Hippocampal formation (tissue), 2 donors: ENCODE results near the gene FARSB.
A peak's percentile ranks its signal among the peaks of the same experiment; 100 is the strongest.

ENCODE experiments used
- DNase-seq, 2 donors: peaks; one replicate each; lab custom pipeline; 2025; lab: John Stamatoyannopoulos, UW

FARSB gene

DNA sequence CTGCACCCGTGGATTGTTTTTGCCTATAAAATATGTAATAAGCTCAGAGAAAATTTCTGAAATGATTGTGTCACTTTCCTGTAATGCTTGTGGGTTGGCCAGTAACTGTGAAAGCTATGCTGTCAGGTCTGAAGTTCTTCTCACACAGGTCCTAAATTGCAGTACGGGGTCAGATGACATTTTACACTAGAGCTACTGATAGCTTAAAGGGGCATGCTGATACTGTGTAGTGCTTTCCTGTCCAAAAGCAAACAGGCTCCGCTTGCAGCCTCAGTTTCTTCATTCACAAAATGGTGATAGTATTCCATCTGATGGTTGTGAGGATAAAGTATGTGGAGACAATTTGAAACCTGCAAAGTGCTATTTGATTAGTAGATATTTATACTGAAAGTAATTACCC lies 7.6 kb upstream of the FARSB start:
- DNase-seq = no peak

DNA sequence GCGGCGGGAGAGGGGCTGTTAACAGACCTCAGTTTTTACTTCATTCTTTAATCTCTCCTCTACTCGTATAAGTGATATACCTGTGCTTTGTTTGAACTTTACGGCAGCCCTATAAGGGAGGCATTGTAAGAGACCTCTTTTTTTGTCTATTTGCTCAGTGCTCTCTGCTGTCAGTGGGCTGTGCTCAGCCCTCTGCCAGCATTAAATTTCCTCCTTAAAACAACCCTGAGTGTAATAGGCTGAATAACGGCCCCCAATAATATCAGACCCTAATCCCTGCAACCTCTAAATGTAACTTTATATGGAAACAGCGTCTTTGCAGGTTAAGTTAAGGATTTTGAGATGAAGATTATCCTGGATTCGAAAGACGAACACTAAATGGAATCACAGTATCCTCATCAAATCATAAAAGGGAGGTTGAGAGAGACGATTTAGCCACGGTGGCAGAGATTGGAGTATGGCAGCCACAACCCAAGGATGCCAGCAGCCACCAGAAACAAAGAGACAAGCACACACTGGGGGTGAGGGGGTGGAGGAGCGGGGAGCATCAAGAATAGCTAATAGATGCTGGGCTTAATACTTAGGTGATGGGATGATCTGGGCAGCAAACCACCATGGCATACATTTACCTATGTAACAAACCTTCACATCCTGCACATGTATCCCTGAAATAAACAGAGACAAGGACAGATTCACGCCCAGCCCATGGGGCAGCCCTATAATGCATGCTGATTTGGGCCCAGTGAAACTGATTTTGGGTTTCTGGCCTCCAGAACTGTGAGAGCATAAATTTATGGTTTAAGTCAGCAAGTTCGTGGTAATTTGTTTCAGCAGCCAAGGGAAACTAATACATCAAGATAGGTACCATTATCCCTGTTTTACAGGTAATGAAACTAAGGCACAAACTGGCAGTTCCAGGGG lies 894 bp upstream of the FARSB start:
- no peak for DNase-seq

DNA sequence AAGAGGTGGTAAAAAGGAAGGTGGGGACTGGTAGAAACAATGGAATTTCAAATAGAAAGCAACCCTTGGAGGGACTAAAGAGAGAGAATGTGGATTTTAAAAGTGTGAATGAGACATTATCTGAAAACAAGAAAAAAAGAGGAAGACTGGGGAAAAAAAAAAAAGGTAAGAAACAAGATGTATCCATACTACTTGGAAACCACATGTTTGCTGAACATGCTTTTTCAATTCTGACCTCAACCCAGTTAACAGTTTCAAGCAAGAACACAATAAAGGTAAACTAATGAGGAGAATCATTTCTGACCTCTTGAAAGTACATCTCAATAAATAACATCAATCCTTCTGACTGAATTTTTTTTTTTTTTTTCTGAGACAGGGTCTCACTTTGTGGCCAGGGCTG lies 2.6 kb downstream of the FARSB start:
- DNase-seq = no peak

DNA sequence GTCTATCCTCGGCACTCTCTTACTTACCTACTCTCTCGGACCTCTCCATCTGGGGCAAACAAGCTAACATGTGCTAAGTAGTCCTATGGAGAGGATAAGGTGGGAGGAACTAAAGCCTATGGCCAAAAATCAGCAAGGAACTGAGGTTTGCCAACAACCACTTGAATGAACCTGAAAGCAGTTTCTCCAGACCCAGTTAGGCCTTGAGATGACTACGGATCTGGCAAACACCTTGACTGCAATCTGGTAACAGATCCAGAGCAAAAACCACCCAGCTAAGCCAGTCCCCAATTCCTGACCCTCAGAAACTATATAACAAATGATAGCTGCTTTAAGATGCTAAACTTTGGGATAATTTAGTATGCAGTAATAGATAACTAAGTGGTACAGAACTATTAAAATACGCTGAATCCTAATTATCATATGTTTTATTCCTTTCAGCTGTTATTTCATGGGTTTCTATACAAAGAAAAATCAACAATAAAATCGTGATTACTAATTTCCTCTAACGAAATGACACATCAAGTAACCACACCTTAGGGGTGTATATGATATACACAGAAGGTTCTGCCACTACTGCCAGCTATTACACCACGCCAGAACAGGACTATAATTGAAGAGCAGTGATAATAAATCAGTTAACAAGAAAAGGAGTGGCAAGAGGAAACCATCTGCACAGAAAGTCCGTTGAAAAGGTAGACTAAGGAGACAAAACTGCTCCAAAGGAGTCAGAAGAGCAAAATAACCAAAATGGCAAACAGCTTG lies 3.2 kb downstream of the FARSB start:
- DNase-seq = no peak

DNA sequence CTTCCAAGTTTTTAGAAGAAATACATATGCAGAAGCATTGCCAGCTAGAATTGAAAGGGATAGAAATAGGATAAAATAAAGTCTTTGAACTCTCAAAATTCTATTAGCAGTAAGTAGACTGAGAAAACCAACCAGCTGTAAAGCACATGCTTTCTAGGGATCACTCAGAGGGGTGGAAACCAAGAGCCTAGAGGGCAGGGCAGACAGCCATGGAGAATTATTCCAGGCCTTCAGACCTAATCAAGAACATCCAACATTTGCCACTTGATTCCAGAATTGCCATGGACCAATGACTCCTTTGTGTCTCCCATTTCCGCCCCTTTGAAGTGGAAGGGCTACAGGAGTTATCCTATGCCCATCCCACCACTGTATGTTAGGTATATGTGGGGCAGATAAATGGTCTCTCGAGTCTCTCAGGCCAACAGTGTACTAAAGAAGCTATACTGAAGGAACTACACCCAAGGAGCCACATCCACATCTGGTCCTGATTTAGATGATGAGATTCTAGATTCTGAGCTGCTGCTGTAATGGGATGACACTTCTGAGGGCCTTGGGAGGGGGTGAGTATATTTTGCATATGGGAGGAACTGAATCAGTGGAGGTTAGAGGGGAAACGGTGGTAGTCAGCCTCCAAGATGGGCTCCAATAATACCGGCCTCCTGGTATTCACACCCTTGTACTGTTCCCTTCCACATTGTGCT lies 4.0 kb downstream of the FARSB start:
- DNase-seq = no peak

DNA sequence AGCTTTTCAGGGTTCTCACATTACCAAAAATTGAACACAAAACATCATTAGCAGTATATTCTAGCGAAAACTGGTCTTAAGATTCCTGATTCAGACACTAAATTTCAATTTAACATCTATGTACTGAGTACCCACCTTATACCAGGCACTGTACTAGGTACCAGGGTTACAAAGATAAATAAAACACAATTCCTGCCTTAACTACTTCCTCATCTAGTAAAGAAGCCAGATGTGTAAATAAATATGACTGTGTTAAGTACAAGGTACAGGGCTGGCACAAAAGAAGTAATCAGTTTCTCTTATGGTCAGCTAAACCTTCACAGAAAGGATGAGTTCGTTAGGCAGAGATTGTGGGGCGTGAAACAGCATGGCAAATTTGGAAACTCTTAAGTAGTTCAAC lies 6.1 kb downstream of the FARSB start:
- DNase-seq = no peak

DNA sequence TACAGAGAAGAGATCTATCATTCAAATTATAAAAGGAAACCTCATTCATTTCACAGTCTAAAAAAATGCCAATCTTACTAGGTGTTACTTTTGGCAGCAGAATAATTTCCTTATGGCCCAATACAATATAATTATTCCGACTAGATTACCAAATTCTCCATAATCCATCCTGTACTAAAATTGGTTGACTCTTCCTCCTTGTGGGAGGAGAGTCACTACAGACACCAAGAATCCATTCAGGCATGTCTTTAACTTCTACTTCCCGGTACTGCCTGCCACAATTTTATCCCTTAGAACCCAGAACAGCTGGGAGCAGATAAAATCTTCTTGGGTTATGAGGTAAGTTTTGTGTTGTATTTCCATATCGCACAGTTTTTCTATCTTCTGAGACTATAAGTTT lies 9.9 kb downstream of the FARSB start:
- no peak for DNase-seq

DNA sequence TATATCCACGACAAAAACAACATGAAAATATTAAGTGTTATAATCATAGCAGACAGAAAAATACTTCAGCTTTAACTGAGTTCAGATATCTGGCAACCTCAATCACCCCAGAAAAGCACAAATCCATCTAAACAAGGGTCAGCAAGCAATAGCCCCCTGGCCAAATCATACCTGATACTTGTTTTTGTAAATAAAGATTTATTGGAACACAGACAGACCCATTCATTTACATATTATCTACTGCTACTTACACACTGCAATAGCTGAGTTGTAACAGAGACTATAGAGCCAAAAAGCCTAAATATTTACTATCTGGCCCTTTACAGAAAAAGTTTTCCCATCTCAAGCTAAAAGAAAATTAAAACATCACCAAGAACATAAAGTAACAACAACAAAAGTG lies 12.8 kb downstream of the FARSB start:
- no peak for DNase-seq

DNA sequence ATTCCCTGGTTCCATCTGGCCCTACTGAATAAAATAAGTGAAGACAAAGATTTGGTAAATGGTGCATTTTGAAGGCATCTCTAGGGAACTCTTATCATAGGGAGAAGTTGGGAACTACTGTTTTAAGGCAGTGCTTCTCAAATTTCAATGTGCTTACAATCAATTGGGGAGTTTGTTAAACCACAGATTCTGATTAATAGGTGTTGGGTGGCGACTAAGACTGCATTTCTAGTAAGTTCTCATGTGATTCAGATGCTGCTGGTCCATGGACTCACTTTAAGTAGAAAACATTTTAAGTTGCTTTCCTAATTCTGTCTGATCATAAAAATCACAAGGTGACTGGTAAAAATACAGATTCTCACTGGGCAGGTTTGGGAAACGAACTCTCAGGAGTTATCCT lies 14.6 kb downstream of the FARSB start:
- DNase-seq = no peak

DNA sequence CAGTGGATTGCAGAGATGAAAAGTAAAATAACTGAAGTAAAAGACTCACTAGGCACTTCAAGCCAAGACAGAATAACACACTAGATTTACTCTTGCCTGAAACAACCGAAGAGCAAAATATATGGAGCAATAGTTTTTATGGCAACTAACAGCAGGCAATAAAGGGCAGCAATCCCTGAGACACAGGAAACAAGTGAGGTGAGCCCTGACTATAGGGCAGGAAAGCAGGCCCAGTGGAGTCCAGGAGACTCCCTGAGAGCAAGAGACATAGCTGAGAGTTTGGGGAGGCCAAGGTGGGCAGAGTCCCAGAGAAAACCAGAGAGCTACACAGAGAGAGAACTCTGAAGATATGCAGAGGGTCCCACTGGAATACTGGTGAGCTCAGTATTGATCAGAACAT lies 18.8 kb downstream of the FARSB start:
- no peak for DNase-seq

DNA sequence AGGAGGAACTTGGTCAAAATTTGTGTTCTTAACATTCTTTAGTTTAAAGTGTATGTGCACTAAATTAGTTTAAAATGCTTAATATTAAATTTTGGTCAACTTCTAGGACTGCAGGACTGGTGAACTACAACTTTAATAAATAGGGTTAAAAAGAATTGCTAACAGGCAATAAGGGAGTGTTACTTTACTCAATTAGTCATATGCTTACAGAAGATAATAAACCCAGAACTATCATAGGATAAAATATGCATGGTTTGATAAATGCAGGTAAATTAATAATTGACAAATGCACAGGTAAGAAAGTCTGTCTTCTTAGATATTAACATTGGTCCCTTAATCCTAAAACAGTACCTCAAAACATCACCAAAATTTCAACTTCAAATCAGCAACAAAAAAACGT lies 20.6 kb downstream of the FARSB start:
- DNase-seq = no peak

DNA sequence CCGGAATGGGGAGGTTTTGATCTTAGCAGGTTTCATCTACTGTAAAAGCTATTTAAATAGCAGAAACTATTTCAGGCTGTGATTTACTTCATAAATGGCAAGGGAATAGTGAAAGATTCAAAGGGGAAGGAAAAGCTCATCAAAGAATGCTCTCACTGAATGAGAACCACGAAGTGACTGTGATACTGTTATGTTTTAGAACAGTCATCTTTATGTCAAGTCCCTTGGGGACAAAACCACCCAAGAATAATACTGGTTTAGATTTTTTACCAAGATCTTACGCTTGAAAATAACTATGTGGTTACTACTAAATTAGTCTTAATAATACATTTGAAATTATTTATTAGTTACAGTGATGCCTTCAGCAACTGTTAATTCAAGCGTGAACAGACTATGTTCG lies 28.1 kb downstream of the FARSB start:
- DNase-seq = no peak

DNA sequence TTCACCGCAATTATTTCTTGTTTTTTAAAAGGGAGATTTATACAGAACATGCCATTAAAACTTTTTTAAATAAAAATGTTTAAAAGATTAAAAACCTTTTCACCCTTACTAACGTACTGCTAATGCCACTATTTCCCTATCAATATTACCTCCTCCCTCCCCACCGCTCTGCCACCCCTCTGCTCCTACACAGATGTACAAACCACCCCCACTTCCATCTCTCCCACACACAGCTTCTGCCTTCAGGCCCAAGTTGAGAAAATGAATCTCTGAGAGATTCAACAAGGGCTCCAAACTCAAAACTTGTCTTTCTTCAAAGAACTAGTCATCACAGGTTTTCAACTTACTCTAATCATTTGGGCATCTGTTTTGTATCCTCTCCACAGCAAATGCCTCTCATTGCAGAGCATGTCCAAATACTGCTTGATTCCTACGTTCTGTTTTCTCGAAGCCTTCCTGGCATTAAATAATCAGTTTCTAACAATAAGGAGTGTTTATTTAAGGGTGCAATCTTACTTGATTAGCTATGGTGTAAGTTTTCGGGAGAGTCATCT lies 32.1 kb downstream of the FARSB start:
- DNase-seq = no peak

DNA sequence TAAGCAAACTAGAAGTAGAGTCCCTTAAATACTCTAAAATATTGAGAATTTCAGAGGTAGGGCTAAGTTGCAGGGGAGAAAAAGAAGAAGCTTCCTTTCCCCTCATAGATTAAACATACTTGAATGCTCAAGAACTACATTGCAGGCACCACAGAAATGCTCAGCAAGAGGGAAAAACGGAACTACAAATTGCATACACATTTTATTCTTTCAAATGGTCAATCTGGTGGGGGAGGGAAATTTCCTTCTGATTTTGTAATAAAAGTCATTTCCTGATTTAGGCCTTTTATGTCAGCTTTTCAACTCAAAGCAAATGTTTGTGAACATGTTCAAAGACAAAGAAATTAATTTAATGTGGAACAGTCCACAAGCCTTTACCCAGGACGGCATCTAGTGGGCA lies 33.0 kb downstream of the FARSB start:
- no peak for DNase-seq

DNA sequence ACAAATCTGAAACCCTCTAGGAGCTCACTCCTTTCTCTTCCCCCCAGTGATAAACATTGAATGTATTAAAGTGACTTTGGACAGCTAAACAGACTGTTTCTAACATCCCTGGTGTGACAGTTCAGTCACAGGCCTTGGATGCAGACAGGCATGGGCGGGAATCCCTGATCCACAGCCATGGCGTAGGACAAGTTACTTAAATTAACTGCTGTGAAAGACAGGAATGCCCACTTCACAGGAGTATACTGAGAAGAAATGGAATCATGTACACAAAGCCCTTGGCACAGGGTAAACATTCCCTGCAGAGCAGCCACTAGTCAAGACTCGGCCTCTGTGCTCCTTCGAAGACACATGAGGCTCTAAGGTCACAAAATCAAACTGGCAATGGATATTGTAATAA lies 34.0 kb downstream of the FARSB start:
- no peak for DNase-seq

DNA sequence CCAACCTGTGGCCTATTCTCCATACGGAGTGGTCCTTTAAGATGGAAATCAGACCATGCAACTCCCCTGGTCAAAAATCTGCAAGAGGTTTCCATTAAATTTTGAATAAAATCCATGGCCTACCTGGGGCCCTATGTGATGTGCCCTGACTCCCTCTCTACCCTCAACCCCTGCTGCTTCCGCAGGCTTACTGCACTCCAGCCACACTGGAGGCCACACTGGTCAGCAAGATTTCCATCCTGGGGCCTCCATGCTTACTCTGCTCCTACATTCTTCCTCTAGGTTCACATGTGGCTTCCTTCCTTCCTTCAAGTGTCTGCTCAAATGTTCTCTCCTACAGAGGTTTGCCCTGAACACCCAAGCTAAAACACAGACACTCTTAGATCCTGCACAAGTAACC lies 40.6 kb downstream of the FARSB start:
- no peak for DNase-seq

DNA sequence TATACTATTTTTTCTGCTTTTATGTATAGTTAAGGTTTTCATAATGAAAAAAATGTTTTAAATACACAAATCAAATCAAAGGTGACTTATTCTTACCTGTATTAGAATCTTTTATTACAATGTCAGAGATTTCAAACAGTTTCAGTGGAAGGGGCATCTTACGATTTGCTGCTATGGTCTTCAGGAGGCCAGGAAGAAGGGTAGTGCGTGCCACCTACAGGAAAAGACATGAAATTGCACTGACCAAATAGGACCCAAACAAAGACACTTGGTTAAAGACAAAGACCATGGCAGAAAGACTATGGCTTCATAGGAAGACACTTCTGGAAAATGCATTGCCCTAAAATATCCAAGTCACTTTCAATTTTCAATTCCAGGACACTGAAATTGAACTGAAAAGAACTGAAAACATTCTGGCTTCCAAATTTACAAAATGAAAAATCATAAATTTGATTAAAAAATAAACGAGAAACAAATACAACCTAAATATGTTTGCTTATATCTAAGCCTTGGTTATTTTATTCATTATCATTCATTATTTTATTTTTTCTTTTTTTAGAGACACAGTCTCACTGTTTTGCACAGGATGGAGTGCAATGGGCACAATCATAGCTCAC lies 42.1 kb downstream of the FARSB start:
- DNase-seq = peak in 1 of 2 donors; percentile 63

DNA sequence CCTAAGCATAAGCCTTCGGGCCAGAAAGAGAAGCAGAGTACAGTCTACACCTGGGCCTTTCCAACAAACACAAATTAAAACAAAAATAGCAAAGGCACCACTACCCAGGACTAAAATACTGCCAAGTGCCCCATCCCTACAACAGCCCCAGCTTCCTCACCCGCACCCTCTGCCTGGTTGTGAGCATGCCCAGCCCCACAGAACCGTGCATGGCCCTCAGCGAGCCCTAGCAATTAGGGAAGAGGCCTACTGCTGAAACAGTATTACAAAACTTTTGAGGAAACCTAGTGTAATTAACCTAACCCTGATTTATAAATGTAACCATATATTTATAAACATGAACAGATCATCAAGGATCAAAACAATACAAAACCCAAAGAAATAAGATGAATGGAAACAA lies 44.2 kb downstream of the FARSB start:
- DNase-seq = no peak

DNA sequence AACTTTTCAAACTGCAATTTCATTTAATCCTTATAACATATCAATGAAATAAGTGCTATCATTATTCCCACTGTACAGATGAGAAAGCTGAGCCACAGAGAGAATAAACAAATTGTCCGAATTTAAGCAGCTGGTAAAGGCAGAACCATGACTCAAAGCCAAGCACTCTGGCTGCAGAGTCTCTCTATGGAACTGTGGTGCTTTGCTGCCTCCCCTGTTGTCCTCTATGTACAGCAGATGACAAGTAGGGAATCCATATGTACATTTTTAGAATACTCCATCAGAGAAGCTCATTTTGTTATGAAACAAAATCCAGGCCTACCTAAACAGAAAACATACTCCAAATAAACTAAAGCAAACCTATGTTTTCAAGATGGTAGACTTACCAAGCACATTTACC lies 45.1 kb downstream of the FARSB start:
- DNase-seq = no peak

DNA sequence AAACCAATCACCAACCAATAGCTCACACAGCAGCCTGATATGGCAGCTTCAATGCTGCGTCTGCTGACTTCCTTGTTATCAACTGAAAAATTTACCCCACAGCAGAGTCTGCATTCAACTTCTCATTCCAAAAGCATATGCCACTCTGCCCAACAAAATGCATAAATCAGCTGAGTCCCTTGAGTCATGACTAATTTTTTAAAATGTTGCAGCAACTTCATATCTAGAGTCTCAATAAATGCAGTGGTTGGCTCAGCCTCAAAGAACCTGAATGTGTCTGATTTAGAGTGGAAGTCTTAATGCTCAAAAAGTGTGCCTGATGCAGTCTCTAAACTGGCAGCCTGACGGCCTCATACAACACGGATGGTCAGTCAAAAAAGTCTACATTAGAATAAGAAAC lies 46.5 kb downstream of the FARSB start:
- DNase-seq = no peak

DNA sequence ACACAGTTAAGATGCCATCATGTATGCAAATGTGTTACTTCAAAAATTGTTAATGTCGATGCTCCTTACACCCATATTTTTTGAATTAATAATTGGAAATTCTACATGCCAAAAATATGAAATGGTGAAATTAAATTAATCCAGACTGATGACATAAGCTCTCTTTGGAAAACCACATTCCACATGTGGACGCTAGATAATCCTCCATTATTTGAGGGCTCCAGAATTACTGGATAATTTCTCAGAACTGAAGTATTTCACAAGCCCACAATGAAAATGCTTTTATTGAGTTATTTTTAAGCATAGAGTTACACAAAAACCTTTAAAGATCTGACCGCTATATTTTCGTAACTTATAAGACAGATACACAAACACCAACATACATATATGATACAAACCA lies 47.8 kb downstream of the FARSB start:
- no peak for DNase-seq

DNA sequence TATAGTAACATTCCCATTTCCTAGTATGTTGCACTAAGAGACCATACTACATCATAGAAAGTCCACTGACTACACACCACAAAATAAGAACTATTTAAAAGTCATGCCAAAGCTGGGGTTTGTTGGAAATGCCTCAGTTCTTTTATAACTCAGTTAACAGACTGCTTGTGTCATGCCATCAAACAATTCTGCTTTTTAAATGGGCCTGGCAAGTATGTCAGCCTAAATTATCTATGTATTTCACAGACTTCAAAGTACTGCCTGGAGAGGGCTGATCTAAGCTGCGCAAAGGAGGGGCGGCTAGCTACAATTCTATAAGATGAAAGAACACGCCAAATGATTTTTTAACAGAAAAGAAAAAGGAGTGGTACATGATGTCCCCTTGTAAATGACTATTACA lies 49.6 kb downstream of the FARSB start:
- no peak for DNase-seq
